NCI-H1092 (cell line): Measurements from ENCODE around the gene SPON1.
"Not testable (repeated sequence)": the region's sequence is repeated elsewhere in the genome, so short reads cannot be mapped to it uniquely, and the experiment has no call there.

ENCODE experiments used
- DNase-seq: peaks from one replicate; lab custom pipeline; 2025; lab: John Stamatoyannopoulos, UW

Gene SPON1

GRCh38 chr11:14273895-14274294, 311.4 kb downstream of the SPON1 start:
- DNase-seq, result no peak

DNA sequence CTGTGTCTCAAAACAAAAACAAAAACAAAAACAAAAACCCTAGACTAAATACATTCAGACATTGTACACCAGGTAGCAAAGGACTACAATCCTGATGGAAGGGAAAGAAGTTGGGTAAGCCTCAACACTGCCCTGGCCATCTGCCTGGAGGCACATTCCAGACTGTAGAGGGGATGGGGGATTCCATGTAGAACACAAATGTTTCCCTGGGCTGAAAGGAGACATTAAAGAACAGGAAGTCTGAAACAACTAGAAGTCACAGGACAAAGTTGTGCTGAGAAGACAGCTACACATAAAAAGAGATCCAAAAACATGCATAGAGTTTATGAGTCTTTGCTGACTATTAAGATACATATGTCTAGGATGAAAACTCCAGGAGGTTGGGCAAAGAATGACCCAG, 312.6 kb downstream of the SPON1 start:
- no peak for DNase-seq

DNA sequence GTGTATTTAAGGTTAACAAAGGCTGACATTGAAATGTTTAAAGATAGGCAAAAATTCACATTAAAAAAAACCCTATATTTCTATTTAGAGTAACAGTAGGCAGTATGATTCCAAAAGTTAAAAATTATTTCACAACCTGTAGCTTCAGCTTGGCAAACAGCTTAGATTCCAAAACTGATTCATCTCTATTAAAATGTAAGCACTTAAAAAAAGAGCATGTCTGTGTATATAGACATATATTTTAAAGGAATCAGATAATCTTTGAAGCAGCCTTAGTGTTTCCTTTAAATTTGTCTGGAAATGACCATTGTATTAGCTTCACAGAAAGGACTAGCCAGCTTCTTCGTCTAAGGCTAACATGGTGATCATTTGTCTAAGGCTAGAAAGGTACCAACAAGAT, 316.3 kb downstream of the SPON1 start:
- not testable (repeated sequence) for DNase-seq

DNA sequence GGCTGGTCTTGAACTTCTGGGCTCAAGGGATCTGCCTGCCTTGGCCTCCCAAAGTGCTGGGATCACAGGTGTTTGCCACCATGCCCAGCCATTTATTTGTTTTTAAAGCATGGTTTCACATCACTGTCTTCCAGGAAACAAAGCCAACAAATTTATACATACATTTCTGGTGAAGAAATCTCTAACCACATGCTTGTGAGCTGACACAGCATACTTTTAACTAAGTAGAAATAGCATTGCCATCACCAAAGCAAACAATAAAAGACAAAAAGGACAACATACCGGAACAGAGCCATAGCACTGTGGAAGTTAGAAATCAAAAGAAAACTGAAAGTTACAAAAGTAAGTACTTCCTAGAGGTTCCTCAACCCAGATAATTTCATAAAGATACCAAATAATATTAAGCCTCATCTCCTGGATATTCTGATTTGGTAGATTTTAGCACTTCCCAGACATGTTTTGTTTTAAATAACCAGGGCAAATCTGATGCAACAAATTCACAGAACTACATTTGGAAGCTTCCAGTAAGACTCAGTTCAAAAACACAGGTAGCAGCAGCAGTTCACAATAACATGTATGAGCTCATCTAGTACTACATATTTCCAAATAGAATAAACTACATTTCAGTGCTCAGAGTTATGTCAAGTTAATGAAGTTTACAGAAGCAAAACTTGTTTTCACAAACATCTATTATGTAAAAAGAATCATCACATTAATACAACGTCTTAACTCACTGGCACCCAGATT, 325.8 kb downstream of the SPON1 start:
- DNase-seq, result no peak

GRCh38 chr11:14290422-14290821, 327.9 kb downstream of the SPON1 start:
- no peak for DNase-seq

DNA sequence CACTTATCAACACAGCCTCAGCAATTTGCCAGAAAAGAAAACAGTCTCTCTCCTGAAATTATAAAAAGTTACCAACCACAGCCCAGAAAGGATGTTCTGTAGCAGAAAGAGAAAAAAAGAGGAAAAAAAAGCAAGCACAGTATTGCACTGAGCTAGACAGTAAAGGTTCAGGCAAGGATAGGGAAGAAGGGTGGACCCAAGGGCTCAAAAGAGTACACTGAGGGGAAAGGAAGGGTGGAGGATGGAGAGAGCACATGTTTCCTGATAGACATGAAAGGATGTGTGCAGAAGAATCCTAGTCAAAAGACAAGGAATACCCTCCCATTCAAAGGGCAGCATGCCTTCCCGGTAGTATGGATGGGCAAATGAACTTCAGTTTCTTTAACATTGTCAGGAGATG, 337.4 kb downstream of the SPON1 start:
- DNase-seq, result no peak

GRCh38 chr11:14300661-14301304, 338.3 kb downstream of the SPON1 start:
- DNase-seq, result peak; percentile 6

DNA sequence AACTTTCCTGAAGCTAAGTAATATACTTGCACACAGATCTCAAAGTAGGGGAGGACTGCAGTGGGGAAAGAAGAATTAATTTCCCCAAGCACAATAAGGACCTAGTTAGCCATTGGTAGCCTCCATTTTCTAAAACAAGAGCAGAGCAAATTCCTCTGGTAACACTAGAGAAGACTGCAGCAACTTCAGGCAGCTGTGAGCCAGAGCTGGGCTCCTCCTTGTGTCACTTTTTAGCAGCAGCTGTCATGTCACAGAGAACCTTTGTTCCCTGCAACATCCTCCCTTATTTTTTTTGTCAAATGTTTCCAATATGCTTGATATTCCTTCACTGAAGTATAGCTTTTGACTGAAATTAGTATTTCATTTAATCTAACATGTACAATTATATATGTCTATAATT, 342.1 kb downstream of the SPON1 start:
- no peak for DNase-seq

- DNase-seq, result no peak
These were observed 343.1 kb downstream of the SPON1 start for GRCh38 chr11:14305649-14306048.

DNA sequence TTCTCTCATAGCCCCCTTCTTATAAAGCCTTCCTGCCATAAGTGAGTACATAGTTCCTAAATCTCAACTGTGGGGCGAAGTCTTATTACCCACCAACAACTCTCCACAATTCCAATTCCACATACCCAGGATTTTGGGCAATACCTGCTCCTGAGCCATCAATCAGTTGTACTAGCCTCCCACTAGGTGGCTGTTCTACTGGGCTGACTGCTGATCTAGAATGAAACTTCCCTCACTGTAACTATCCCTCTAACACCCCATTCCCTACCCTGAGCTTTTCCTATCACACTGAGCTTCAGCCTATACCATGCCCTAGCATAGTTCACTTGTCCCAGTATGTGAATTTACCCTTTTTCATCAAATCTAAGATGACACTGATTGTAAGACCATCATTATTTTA, 344.0 kb downstream of the SPON1 start:
- no peak for DNase-seq

- DNase-seq, result no peak
These were observed 345.8 kb downstream of the SPON1 start for GRCh38 chr11:14308114-14308896.

DNA sequence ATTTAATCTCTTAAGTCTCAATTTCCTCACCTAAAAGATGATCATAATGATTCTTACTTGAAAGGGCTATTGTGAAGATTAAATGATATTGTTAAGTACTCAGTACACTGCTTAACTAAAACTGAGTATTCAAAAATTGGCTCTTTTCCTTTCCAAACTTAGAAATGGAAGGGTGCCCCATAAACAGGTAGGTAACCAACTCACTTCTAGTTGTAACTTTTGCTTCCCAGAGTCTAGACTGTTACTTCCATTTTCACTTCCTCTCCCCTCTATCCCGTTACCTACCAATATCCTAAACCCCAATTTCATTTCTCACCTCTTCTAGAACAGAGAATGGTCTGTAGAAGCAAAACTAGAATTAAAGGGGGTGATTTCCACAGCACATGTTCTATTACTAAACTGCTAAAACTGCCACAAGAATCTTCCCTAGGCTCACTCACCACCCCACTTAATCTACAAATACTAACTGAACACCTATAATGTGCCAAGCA, 346.4 kb downstream of the SPON1 start:
- DNase-seq, result no peak

DNA sequence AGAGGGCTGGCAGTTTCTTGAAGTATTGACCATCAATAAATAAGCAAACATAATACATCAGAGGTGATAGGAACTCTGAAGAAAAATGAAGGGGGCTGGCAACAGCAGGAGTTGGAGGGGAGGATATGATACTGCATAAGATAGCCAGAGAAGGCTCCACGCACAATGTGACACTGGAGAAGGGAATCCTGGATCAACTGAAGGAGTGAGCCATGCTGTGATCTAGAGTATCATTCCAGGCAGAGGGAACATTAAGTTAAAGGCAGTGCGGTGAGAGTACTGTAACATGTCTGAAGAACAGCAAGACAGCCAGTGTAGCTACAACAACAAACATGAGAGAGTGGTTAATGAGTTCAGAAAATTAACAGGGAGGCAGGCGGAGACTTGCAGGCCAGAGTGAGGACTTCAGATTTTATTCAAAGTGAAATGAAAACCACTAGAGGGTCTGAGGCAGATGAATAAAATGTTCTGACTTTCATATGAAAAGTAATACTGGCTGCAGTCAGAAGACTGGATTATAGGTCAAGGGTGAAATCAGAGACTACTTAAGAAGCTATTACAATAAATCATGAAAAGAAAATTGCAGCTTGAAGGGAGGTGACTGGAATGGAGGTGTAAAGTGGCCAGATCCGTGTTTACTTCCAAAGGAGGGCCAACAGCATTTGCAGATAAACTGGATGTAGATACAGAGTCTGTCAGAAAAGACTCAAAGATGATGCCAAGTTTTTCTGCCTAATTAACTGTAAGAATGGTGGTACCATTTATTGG, 347.1 kb downstream of the SPON1 start:
- DNase-seq, result no peak

DNA sequence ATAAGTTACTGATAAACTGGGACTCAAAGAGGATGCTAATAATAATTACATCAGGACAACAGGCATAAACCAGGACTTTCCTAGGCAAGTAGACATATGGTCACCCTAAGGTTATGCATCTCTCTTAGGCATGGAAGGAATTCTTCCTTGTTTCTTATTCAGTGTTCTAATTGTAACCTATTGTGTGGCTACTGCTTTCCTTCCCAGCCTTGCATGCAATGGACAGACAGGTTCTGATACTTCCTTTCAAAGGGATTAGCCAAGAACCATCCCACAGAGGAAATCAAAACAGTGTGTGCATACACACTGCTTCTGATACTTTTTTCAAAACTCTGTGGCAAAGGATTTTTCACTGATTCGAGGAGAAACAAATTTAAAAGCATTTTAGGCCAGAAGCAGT, 348.2 kb downstream of the SPON1 start:
- DNase-seq, result no peak

DNA sequence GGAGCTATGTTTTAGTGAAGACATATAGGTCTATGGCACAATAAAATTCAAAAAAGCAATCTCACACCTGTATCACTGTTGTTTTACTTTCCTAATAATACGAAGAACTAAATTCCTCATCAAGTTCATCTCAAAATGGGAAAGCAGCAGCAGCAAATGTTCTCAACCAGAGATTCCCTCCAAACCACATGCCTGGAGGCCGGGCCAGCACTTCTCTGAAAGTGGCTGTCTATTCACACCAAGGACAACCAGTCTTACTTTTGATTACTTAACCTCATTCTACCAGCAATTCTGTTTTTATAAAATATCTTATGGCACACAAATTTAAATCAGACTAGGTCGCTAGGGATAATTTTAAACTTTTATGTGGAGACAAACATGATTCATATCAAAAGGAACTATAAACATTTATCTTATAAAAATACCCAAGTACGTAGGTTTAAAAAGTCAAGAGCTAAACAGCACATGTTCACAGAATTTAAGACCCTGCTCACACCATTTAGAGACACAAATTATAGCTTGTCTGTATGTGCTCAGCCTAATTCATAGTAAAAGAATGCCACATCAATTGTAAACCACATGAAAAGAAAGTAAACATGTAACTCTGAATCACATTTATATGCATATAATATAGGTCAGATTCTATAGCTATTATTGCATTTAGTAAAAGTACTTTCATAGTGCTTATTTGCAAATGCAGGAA, 350.4 kb downstream of the SPON1 start:
- no peak for DNase-seq

DNA sequence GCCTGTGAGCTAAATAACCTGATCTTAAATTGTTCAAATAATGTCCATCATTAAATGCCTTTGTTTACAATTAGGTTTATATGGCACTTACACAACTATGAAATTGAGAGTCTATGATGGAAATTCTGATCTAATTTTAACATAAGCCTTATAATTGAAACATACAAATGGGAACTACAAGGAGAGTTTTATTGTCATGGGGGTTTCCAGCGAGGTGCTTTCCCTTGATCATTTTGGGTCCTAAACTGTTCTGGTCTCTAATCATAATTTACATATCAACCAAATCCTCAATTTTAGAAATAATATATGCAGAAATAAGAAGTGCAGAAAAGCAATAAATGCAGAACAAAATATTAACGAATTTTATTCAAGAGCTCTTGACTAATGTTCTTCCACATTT, 351.6 kb downstream of the SPON1 start:
- no peak for DNase-seq

GRCh38 chr11:14315130-14315529, 352.6 kb downstream of the SPON1 start:
- DNase-seq, result no peak
